ENCODE data around the gene DHRS3. TPM values are rescaled to one million over a fixed set of nuclear protein-coding genes. Genes with fewer than 3 reads are reported as not detected.

DHRS3 gene
- total RNA-seq, 1 experiment from 2014 or later = 0.19 TPM

DNA sequence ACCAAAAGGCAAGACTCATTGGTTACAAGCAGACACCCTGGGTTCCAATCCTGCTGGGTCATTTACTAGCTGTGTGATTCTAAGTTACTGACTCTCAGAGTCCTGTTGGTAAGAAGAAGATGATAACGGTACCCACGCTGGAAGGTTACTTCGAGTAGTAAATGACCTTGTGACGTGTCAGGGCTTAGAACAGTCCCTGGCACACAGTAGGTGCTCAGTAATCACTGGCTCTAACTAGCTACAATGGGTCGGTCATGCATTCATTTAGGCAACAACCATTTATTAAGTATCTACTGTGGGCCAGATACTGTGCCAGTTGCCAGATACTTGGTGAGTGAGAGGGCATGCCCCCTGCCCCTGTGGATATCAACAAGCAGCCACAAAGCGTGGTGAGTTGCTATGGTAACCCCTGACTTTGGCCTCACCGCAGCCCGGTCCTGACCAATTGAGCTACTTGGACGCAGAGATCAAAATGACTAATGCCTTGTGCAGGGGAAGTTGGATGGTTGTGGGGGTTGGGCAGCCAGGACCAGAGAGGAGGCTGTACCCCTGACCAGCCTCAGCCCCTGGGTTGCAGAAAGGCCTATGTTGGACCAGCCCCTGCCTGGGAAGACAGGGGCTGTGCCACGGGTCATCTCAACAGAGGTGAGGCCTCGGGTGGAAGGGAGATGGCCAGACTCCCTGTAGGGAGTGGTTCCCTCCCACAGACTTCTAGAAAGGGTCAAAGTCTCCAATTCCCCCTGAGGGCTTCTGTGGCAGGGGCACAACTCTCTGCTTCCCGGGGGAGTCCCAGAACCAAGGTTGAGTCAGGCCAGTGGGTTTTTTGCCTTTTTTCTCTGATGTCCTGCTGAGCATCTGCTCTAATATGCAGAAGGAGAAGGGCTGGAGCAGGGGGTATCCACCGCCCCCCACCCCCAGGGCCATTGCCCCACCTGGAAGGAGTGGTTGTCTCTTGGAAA is 16.0 kb downstream of the DHRS3 start:
- Histone ChIP-seq H3K9me2 (replicated peaks; ENCODE audit: insufficient read depth, low read length) (no peaks in the 10 kb centered on the region), H3K27me3 (ENCODE audit: low read length) (no peaks in the 10 kb centered on the region), H4K20me1 (ENCODE audit: insufficient read depth, low read depth, low read length) (no peaks in the 10 kb centered on the region), H3K9ac (ENCODE audit: low read length) (no peak overlapping the region), H3K27ac (ENCODE audit: low read length) (no peak overlapping the region), H3K4me2 (ENCODE audit: low read depth, low read length, poor library complexity, severe bottlenecking) (no peak overlapping the region), H3K79me2 (ENCODE audit: low read length) (no peaks in the 10 kb centered on the region), H2AFZ (ENCODE audit: low read length) (no peak overlapping the region), H3K4me3 (ENCODE audit: low read length) (no peak overlapping the region), H3K9me3 (ENCODE audit: low read length) (no peaks in the 10 kb centered on the region), H3K36me3 (ENCODE audit: insufficient read depth, low read length) (no peaks in the 10 kb centered on the region), H3K4me1 (ENCODE audit: low read length) (no peaks in the 10 kb centered on the region)
- DNase-seq = no peak

DNA sequence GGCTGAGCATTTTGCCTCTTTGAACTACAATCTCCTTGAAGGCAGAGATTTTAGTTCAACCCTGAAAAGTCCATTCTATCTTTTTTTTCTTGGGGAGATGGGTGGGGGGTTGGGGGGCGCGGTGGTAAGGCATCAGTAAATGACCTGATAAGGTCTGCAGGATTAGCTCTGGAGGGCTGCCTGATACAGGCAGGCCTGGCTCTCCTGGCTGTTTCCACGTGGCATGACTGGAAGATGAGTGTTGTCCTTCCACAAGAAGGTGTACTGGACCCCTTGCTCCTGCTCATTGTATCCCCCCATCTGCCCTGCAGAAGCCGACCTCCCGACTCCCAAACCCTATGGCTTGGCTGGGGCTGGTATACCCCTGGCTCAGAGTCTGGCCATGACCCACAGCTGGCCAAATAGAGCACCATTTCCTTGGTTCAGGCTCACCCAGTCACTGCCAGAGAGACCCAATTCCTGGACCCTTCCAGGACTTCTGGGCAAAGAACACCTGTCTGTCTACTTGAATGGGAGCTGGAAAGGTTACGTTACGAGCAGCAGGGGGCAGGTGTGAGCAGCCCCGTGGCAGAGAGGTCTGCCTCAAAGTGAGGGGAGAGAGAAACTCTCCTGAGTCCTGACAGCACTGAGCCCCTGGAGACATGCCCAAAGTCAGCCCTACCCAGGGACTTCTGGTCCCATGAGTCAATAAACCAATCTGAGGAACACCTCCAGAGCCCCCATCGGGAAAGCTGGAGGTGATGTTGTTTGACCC is 17.0 kb downstream of the DHRS3 start:
- Histone ChIP-seq H3K36me3 (ENCODE audit: insufficient read depth, low read length) (no peaks in the 10 kb centered on the region), H3K9me3 (ENCODE audit: low read length) (no peaks in the 10 kb centered on the region), H2AFZ (ENCODE audit: low read length) (no peak overlapping the region), H3K9me2 (replicated peaks; ENCODE audit: insufficient read depth, low read length) (no peaks in the 10 kb centered on the region), H3K9ac (ENCODE audit: low read length) (no peak overlapping the region), H3K4me2 (ENCODE audit: low read depth, low read length, poor library complexity, severe bottlenecking) (no peak overlapping the region), H3K79me2 (ENCODE audit: low read length) (no peaks in the 10 kb centered on the region), H3K4me3 (ENCODE audit: low read length) (no peak overlapping the region), H4K20me1 (ENCODE audit: insufficient read depth, low read depth, low read length) (no peaks in the 10 kb centered on the region), H3K4me1 (ENCODE audit: low read length) (no peaks in the 10 kb centered on the region), H3K27ac (ENCODE audit: low read length) (no peak overlapping the region), H3K27me3 (ENCODE audit: low read length) (no peaks in the 10 kb centered on the region)
- peak; percentile 78 for DNase-seq

DNA sequence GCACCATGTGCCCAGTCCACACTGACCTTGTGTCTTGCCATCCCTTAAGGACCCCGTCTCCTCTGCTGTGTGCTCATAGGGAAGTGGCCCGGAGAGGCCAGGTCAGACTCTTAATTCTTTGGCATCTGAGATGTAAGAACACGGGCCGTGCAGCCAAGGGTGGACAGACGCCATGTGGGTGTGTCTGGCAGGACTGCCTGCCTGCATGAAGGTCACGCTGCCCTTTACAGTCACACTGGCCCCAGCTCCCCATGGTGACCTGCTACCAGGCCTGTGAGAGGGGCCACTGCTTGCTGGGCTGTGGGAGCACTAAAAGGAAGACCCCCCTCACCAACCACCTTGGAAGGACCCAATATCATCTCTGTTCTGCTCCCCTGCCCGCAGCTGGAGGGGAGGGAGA is 17.7 kb downstream of the DHRS3 start:
- Histone ChIP-seq H4K20me1 (ENCODE audit: insufficient read depth, low read depth, low read length) (no peaks in the 10 kb centered on the region), H3K4me2 (ENCODE audit: low read depth, low read length, poor library complexity, severe bottlenecking) (no peak overlapping the region), H3K79me2 (ENCODE audit: low read length) (no peaks in the 10 kb centered on the region)

DNA sequence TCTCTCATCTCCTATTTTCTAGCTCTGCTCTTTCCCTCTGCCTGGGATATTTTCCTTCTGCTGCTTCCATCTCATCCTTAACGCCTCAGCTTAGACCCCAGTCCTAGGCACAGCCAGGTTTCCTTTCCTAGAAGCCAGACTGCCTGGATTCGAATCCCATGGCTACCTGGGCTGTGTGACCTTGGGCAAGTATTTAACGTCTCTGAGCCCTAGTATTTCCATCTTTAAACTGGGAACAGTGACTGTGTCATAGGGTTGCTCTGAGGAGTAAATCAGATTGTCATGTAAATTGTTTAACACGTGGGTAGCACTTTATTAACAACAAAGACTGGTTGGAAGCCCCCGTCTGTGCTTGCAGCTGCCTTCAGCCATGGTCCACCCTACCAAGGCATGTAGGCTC is 18.4 kb downstream of the DHRS3 start:
- Histone ChIP-seq H3K9ac (ENCODE audit: low read length) (no peak overlapping the region), H3K27ac (ENCODE audit: low read length) (no peak overlapping the region), H3K36me3 (ENCODE audit: insufficient read depth, low read length) (no peaks in the 10 kb centered on the region), H3K4me1 (ENCODE audit: low read length) (no peaks in the 10 kb centered on the region), H3K9me3 (ENCODE audit: low read length) (no peaks in the 10 kb centered on the region), H3K79me2 (ENCODE audit: low read length) (no peaks in the 10 kb centered on the region), H4K20me1 (ENCODE audit: insufficient read depth, low read depth, low read length) (no peaks in the 10 kb centered on the region), H3K27me3 (ENCODE audit: low read length) (no peaks in the 10 kb centered on the region), H3K4me2 (ENCODE audit: low read depth, low read length, poor library complexity, severe bottlenecking) (no peak overlapping the region), H3K9me2 (replicated peaks; ENCODE audit: insufficient read depth, low read length) (no peaks in the 10 kb centered on the region), H2AFZ (ENCODE audit: low read length) (no peak overlapping the region), H3K4me3 (ENCODE audit: low read length) (no peak overlapping the region)
- DNase-seq = no peak

More for the DNA sequence above, 17.7 kb downstream of the DHRS3 start:
- H2AFZ ChIP-seq (ENCODE audit: low read length) = no peak overlapping the region
- no peak overlapping the region for H3K9ac ChIP-seq (ENCODE audit: low read length)
- no peaks in the 10 kb centered on the region for H3K4me1 ChIP-seq (ENCODE audit: low read length)
- H3K9me2 ChIP-seq (replicated peaks; ENCODE audit: insufficient read depth, low read length) = no peaks in the 10 kb centered on the region
- H3K27ac ChIP-seq (ENCODE audit: low read length) = no peak overlapping the region
- no peaks in the 10 kb centered on the region for H3K27me3 ChIP-seq (ENCODE audit: low read length)
- no peaks in the 10 kb centered on the region for H3K9me3 ChIP-seq (ENCODE audit: low read length)
- no peak for DNase-seq
- no peak overlapping the region for H3K4me3 ChIP-seq (ENCODE audit: low read length)
- no peaks in the 10 kb centered on the region for H3K36me3 ChIP-seq (ENCODE audit: insufficient read depth, low read length)

DNA sequence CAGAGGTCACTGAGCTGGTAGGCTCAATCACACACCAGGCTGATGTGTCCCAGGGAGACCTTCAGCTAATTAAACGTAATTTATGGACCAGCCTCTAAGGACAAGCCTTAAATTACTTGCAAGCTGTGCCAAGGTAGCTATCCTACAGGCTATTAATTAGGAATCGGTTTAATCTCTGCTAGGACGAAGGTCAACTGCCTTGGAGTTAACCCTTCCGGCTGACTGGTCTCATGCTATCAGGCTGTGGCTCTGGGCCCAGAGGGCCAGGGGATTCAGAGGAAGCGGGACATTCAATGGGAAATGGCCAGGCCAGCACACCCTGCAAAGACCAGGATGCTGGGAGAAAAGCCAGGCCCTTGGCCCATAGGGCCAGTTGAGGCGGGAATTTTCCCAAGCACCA is 19.0 kb downstream of the DHRS3 start:
- no peaks in the 10 kb centered on the region for H3K79me2 ChIP-seq (ENCODE audit: low read length)
- no peaks in the 10 kb centered on the region for H3K27me3 ChIP-seq (ENCODE audit: low read length)
- H4K20me1 ChIP-seq (ENCODE audit: insufficient read depth, low read depth, low read length) = no peaks in the 10 kb centered on the region
- no peaks in the 10 kb centered on the region for H3K36me3 ChIP-seq (ENCODE audit: insufficient read depth, low read length)
- no peak overlapping the region for H2AFZ ChIP-seq (ENCODE audit: low read length)
- no peak overlapping the region for H3K27ac ChIP-seq (ENCODE audit: low read length)
- H3K9ac ChIP-seq (ENCODE audit: low read length) = no peak overlapping the region
- no peaks in the 10 kb centered on the region for H3K9me2 ChIP-seq (replicated peaks; ENCODE audit: insufficient read depth, low read length)
- no peak overlapping the region for H3K4me3 ChIP-seq (ENCODE audit: low read length)
- no peaks in the 10 kb centered on the region for H3K9me3 ChIP-seq (ENCODE audit: low read length)
- no peak for DNase-seq
- H3K4me2 ChIP-seq (ENCODE audit: low read depth, low read length, poor library complexity, severe bottlenecking) = no peak overlapping the region
- no peaks in the 10 kb centered on the region for H3K4me1 ChIP-seq (ENCODE audit: low read length)

DNA sequence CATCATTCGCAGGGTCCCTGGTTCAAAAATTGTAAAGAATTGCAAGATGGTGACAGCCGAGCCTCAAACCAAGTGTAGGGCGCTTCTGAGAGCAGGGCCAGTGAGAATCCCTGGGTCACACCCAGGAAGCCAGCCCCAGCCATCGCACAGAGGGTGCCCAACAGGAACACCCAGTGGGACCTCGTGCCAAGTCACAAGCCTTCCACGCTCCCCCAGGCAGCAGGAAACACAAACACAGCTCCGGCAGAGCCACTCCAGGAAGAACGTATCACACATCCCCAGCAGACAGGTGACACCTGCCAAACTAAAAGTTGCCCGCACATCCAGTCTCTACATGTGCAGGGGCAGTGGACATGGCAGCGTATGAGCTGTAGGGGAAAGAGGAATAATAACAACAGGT is 20.2 kb downstream of the DHRS3 start:
- no peaks in the 10 kb centered on the region for H3K27me3 ChIP-seq (ENCODE audit: low read length)
- no peaks in the 10 kb centered on the region for H3K9me2 ChIP-seq (replicated peaks; ENCODE audit: insufficient read depth, low read length)
- no peaks in the 10 kb centered on the region for H4K20me1 ChIP-seq (ENCODE audit: insufficient read depth, low read depth, low read length)
- no peak overlapping the region for H3K4me2 ChIP-seq (ENCODE audit: low read depth, low read length, poor library complexity, severe bottlenecking)
- no peak overlapping the region for H3K4me3 ChIP-seq (ENCODE audit: low read length)
- H3K4me1 ChIP-seq (ENCODE audit: low read length) = no peaks in the 10 kb centered on the region
- no peak overlapping the region for H3K27ac ChIP-seq (ENCODE audit: low read length)
- DNase-seq = no peak
- no peaks in the 10 kb centered on the region for H3K36me3 ChIP-seq (ENCODE audit: insufficient read depth, low read length)
- H3K9ac ChIP-seq (ENCODE audit: low read length) = no peak overlapping the region
- H3K79me2 ChIP-seq (ENCODE audit: low read length) = no peaks in the 10 kb centered on the region
- H2AFZ ChIP-seq (ENCODE audit: low read length) = no peak overlapping the region
- no peaks in the 10 kb centered on the region for H3K9me3 ChIP-seq (ENCODE audit: low read length)

DNA sequence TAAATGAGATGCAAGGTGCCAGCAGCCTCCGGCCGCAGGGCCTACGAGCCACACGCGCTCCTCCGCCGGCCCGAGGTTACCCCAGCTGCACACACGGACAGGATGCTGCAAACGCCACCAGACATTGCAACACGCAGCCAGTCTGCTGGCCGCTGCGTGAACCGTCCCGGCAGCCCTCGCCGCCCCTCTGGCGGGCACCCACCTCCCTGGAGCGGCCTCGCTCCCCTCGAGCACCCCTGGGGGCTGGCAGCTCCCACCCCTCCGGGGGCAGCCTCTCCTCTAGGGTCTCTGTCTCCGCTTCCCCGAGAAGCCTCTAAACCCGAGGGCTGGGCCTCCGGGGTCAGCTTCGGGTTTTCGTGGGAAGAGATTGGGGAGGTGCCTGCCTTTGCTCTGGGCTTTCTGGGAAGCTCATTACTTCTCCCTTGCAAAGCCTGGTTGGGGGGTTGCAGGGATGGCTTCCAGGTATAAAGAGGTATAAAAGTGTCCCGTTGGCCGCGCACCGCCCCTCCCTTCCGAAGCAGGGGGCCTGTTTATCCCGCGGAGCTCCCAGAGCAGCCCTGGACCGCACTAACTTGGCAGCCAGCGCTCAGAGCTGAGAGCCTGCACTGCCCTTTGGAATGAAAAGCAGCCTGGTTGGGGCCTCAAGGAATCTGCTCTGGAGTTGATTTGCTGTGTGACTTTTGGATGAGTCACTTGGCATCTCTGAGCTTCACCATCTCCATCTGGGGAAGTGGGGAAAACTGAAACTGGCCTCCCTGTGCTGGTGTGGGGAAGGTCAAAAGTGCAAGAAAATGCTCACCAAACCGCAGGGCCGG is 21.8 kb downstream of the DHRS3 start:
- Histone ChIP-seq H2AFZ (ENCODE audit: low read length) (no peak overlapping the region), H3K27ac (ENCODE audit: low read length) (no peak overlapping the region), H3K36me3 (ENCODE audit: insufficient read depth, low read length) (no peaks in the 10 kb centered on the region), H3K9ac (ENCODE audit: low read length) (no peak overlapping the region), H4K20me1 (ENCODE audit: insufficient read depth, low read depth, low read length) (no peaks in the 10 kb centered on the region), H3K9me2 (replicated peaks; ENCODE audit: insufficient read depth, low read length) (no peaks in the 10 kb centered on the region), H3K4me2 (ENCODE audit: low read depth, low read length, poor library complexity, severe bottlenecking) (no peak overlapping the region), H3K9me3 (ENCODE audit: low read length) (no peaks in the 10 kb centered on the region), H3K79me2 (ENCODE audit: low read length) (no peaks in the 10 kb centered on the region), H3K27me3 (ENCODE audit: low read length) (no peaks in the 10 kb centered on the region), H3K4me1 (ENCODE audit: low read length) (no peaks in the 10 kb centered on the region), H3K4me3 (ENCODE audit: low read length) (no peak overlapping the region)
- no peak for DNase-seq

DNA sequence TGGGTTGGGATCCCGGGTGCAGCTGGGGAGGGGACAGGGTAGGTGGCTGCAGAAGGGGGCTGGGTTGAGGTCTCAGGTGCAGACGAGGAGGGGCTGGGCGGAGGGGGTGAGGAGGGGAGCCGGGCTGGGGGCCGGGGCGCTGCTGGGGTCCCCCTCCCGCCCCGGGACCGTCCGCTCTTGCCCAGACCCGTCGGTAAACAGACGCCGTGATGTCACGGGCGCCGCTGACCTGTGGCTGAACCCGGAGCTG is 22.3 kb downstream of the DHRS3 start:
- no peaks in the 10 kb centered on the region for H3K27me3 ChIP-seq (ENCODE audit: low read length)
- no peaks in the 10 kb centered on the region for H3K9me3 ChIP-seq (ENCODE audit: low read length)
- no peak overlapping the region for H3K9ac ChIP-seq (ENCODE audit: low read length)
- no peak overlapping the region for H3K27ac ChIP-seq (ENCODE audit: low read length)
- no peaks in the 10 kb centered on the region for H3K9me2 ChIP-seq (replicated peaks; ENCODE audit: insufficient read depth, low read length)
- no peak for DNase-seq
- H4K20me1 ChIP-seq (ENCODE audit: insufficient read depth, low read depth, low read length) = no peaks in the 10 kb centered on the region
- no peaks in the 10 kb centered on the region for H3K79me2 ChIP-seq (ENCODE audit: low read length)
- H3K4me2 ChIP-seq (ENCODE audit: low read depth, low read length, poor library complexity, severe bottlenecking) = no peak overlapping the region
- no peaks in the 10 kb centered on the region for H3K4me1 ChIP-seq (ENCODE audit: low read length)
- no peak overlapping the region for H3K4me3 ChIP-seq (ENCODE audit: low read length)
- no peak overlapping the region for H2AFZ ChIP-seq (ENCODE audit: low read length)
- H3K36me3 ChIP-seq (ENCODE audit: insufficient read depth, low read length) = no peaks in the 10 kb centered on the region
